Fibroblast of mammary gland (primary cell): ENCODE results near the gene DOK7.

ENCODE experiments used
- DNase-seq: peaks from one replicate; pipeline ENCODE4 v3.0.0-alpha.2; 2010; ENCODE audit warnings: low read depth
- H3K4me3 ChIP-seq: 2 replicates; pipeline ENCODE4 v1.5.1; 2011; ENCODE audit warnings: low read depth, mild to moderate bottlenecking, low read length, moderate library complexity; ENCODE audit not compliant: control insufficient read depth
- CTCF ChIP-seq: conservative IDR thresholded peaks from 2 replicates; pipeline ENCODE4 v1.5.1; 2011; ENCODE audit warnings: low read depth, low read length, inconsistent platforms; ENCODE audit not compliant: control insufficient read depth, insufficient read depth

DOK7 gene

GRCh38 chr4:3494462-3494871 lies 31.4 kb downstream of the DOK7 start:
- H3K4me3 ChIP-seq: no peak overlapping the region
- no peak for DNase-seq
- no peak for TF ChIP-seq CTCF

DNA sequence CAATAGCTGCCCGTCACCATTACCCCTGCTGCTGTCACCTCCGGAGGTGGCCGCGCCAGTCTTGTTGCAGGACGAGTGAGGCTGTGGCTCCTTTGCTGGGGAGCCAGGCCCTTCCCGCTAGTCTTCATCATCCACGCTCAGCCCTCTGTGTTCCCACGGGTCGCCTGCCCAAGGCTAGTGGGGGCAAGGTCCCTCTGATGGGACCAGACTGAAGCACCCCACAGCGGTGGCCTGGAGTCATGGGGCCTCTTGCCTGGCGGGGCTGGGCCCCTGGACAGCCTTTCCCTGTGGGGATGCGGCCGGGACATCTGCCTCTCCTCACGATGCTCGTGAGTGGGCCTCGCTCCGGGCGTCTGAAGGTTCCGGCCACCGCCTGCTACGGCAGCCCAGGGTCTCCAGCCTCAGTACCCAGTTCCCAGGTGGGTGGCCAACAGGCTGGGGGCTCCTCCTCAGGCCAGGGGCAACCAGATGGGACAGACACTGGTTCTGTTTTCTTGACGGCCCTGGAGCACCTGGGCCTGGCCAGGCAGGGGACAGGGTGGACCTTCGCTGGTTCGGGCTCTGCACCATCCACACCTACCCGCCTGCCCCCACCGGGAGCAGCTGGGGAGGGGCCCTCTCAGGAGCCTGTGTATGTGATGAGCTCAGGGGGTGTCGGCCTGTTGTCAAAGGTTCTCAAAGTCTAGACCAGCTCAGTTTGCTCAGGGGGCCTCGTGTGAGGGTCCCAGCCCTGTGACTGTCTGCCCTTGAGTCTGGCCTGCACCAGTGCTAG lies 32.3 kb downstream of the DOK7 start:
- no peak for TF ChIP-seq CTCF
- no peak for DNase-seq

DNA sequence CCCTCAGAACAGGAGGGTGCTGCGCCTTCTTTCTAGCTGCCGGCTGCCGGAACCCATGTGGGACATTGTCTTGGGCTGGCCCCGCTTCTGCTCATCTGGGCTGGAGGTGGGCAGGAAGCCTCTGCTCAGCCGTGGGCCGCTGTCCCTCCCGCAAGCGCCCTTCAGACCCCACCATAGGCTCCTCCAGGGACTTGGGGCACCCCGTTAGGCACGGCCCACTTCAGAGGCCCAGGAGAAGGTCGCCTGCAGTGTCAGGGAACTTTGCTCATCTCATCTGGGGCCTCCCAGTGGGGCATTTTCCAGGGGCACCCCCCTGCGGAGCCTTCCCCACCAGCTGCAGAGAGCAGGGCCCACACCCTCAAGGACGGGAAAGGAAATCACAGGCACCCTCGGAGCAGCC lies 32.9 kb downstream of the DOK7 start:
- TF ChIP-seq CTCF: no peak
- DNase-seq: no peak
- no peak overlapping the region for H3K4me3 ChIP-seq

More for the DNA sequence above, 32.3 kb downstream of the DOK7 start:
- no peak overlapping the region for H3K4me3 ChIP-seq

- no peak overlapping the region for H3K4me3 ChIP-seq
- no peak for TF ChIP-seq CTCF
- DNase-seq: no peak
These were observed 34.0 kb downstream of the DOK7 start for GRCh38 chr4:3497095-3497494.

DNA sequence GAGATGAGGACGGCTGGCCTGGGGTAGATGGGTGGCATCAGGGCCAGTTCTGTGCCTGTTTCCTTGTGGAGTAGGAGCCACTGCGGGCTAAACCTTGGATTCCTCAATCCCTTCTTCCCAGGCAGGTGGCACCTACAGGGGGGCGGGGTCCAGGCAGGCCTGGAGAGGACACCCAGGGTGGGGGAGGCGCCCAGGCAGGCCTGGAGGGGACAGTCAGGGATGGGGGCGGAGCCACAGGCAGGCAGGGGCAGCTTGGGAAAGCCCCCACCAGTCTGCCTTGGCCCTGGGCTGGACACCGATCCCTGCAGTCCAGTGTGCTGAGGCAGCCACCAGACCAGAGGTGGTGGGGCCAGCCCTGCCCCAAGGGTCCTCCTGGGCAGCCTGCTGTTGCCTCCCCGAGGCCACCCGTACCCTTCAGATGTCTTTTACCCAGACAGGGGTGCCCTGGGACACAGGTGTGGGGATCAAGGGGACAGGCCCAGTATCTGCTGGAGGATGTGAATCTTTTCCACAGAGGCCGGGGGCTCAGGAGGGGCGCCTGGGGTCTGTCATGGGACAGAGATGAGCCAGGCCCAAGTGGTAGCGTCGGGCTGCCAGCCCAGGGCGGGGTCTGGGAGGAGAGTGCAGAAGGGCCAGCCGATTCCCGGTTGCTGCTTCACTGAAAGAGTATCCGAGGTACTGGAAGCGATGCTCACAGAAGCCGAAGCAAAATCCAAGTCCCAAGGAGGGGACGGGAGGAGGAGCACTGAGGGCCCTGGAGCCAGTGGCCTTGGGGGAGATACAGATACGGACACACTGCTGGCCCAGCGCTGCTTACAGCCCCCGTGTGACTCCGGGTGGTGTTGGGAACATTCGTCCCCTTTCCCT lies 34.6 kb downstream of the DOK7 start:
- no peak overlapping the region for H3K4me3 ChIP-seq
- no peak for TF ChIP-seq CTCF
- DNase-seq: no peak

- TF ChIP-seq CTCF: no peak
- no peak overlapping the region for H3K4me3 ChIP-seq
- DNase-seq: no peak
These were observed 35.3 kb downstream of the DOK7 start for GRCh38 chr4:3498407-3498806.
